ENCODE data around the gene RCAN3. TPM values are rescaled to one million over a fixed set of nuclear protein-coding genes. Genes with fewer than 3 reads are reported as not detected.
"Not testable (repeated sequence)": the region's sequence is repeated elsewhere in the genome, so short reads cannot be mapped to it uniquely, and the experiment has no call there.

Gene RCAN3
- total RNA-seq, result 19.0 TPM

- peak; percentile 86 for DNase-seq (ENCODE audit: low spot score)
These were observed at the start of gene RCAN3 for GRCh38 chr1:24502709-24503058. TSS of gene RCAN3 (plus strand) at chr1:24502836. CDS start at chr1:24514373, 11,537 bp downstream.

GRCh38 chr1:24452922-24453485 lies 49.6 kb upstream of the RCAN3 start:
- DNase-seq (ENCODE audit: low spot score), result no peak

GRCh38 chr1:24454673-24455072 lies 48.0 kb upstream of the RCAN3 start:
- no peak for DNase-seq (ENCODE audit: low spot score)

GRCh38 chr1:24455272-24455671 lies 47.4 kb upstream of the RCAN3 start:
- DNase-seq (ENCODE audit: low spot score), result no peak

GRCh38 chr1:24457866-24458265 lies 44.8 kb upstream of the RCAN3 start:
- no peak for DNase-seq (ENCODE audit: low spot score)

- no peak for DNase-seq (ENCODE audit: low spot score)
These were observed 42.9 kb upstream of the RCAN3 start for GRCh38 chr1:24459551-24460266.

- not testable (repeated sequence) for DNase-seq (ENCODE audit: low spot score)
These were observed 40.5 kb upstream of the RCAN3 start for GRCh38 chr1:24462128-24462527.

- DNase-seq (ENCODE audit: low spot score), result no peak
These were observed 38.6 kb upstream of the RCAN3 start for GRCh38 chr1:24463776-24464735.

- no peak for DNase-seq (ENCODE audit: low spot score)
These were observed 37.5 kb upstream of the RCAN3 start for GRCh38 chr1:24465099-24465498.

GRCh38 chr1:24465638-24466037 lies 37.0 kb upstream of the RCAN3 start:
- no peak for DNase-seq (ENCODE audit: low spot score)

- no peak for DNase-seq (ENCODE audit: low spot score)
These were observed 33.8 kb upstream of the RCAN3 start for GRCh38 chr1:24468685-24469316.

- no peak for DNase-seq (ENCODE audit: low spot score)
These were observed 32.0 kb upstream of the RCAN3 start for GRCh38 chr1:24470592-24470991.

GRCh38 chr1:24472527-24473251 lies 29.9 kb upstream of the RCAN3 start:
- no peak for DNase-seq (ENCODE audit: low spot score)

GRCh38 chr1:24474193-24474592 lies 28.4 kb upstream of the RCAN3 start:
- no peak for DNase-seq (ENCODE audit: low spot score)

- DNase-seq (ENCODE audit: low spot score), result no peak
These were observed 26.9 kb upstream of the RCAN3 start for GRCh38 chr1:24475700-24476099.

- no peak for DNase-seq (ENCODE audit: low spot score)
These were observed 26.1 kb upstream of the RCAN3 start for GRCh38 chr1:24476571-24476970.

- DNase-seq (ENCODE audit: low spot score), result no peak
These were observed 25.3 kb upstream of the RCAN3 start for GRCh38 chr1:24477309-24477708.

- DNase-seq (ENCODE audit: low spot score), result no peak
These were observed 21.5 kb upstream of the RCAN3 start for GRCh38 chr1:24481101-24481500.

GRCh38 chr1:24481843-24482610 lies 20.6 kb upstream of the RCAN3 start:
- DNase-seq (ENCODE audit: low spot score), result no peak

GRCh38 chr1:24483441-24483840 lies 19.2 kb upstream of the RCAN3 start:
- no peak for DNase-seq (ENCODE audit: low spot score)

GRCh38 chr1:24484199-24484598 lies 18.4 kb upstream of the RCAN3 start:
- DNase-seq (ENCODE audit: low spot score), result no peak

All from ureter (tissue), 1 donor.